HFF-Myc (cell line): ENCODE measurements around the gene DENND5B.

Experiments used
- DNase-seq: peaks from one replicate; pipeline ENCODE4 v3.0.0-alpha.2; 2011; ENCODE audit warnings: low read depth; ENCODE audit errors: extremely low read depth
- H3K4me3 ChIP-seq: replicated peaks from 2 replicates; pipeline ENCODE4 v1.5.1; 2011; ENCODE audit warnings: low read depth, mild to moderate bottlenecking, control low read depth, low read length
- CTCF ChIP-seq: IDR thresholded peaks from 2 replicates; pipeline ENCODE4 v1.5.1; 2012; ENCODE audit warnings: mild to moderate bottlenecking, low read depth, low read length, control low read depth; ENCODE audit errors: missing control alignments

Gene DENND5B

GRCh38 chr12:31590642-31591379, at the start of gene DENND5B:
Gene DENND5B (minus strand): TSS chr12:31591136. CDS start chr12:31590832, 304 bp downstream.
- TF ChIP-seq CTCF, result no peak
- no peak for DNase-seq
- peak within 1 kb of the TSS; percentile 72 for H3K4me3 ChIP-seq

GRCh38 chr12:31634620-31635019, 43.7 kb upstream of the DENND5B start:
- no peak for DNase-seq
- TF ChIP-seq CTCF, result no peak
- no peak overlapping the region for H3K4me3 ChIP-seq

- no peak overlapping the region for H3K4me3 ChIP-seq
- TF ChIP-seq CTCF, result no peak
- DNase-seq, result no peak
These were observed 42.5 kb upstream of the DENND5B start for GRCh38 chr12:31633464-31633863.

GRCh38 chr12:31631809-31632208, 40.9 kb upstream of the DENND5B start:
- no peak for DNase-seq
- no peak for TF ChIP-seq CTCF

GRCh38 chr12:31631023-31631724, 40.2 kb upstream of the DENND5B start:
- H3K4me3 ChIP-seq, result no peak overlapping the region
- no peak for DNase-seq
- TF ChIP-seq CTCF, result no peak

More at GRCh38 chr12:31631809-31632208, 40.9 kb upstream of the DENND5B start:
- no peak overlapping the region for H3K4me3 ChIP-seq

GRCh38 chr12:31629756-31630732, 39.1 kb upstream of the DENND5B start:
- no peak overlapping the region for H3K4me3 ChIP-seq
- TF ChIP-seq CTCF, result no peak
- no peak for DNase-seq
